H1 (cell line): ENCODE data around the gene FLT3. TPM values are rescaled to one million over a fixed set of nuclear protein-coding genes. Genes with fewer than 3 reads are reported as not detected.

Experiments used
- CTCF ChIA-PET: fragments of 300-600 bp; sonication (Branson Sonifier 250); formaldehyde crosslinking; loops from one replicate; lab custom pipeline; 2021; ENCODE audit not compliant: partially characterized antibody; lab: Charles Lee
- POLR2A ChIA-PET: fragments of 300-600 bp; sonication (Branson Sonifier 250); formaldehyde crosslinking; loops from one replicate; lab custom pipeline; 2021; ENCODE audit warnings: inconsistent platforms; ENCODE audit not compliant: partially characterized antibody; lab: Charles Lee
- DNase-seq, 2 experiments: peaks; one replicate each; pipeline versions ENCODE4 v3.0.0 to v3.0.0-alpha.2; 2010 to 2022; ENCODE audit warnings: low spot score in 2 of 2, low read depth in 1 of 2, mixed read lengths in 1 of 2
- FAIRE-seq: peaks from 2 replicates; lab custom pipeline; 2011; peaks lifted over from hg19 to GRCh38; lab: Jason Lieb, UNC
- H2AFZ ChIP-seq: 2 replicates; pipeline ENCODE4 v1.8.1; 2012; ENCODE audit warnings: low read length, inconsistent platforms
- H2AK5ac ChIP-seq: 2 replicates; pipeline ENCODE4 v1.6.1; 2013; ENCODE audit warnings: low read depth, low read length
- H2BK120ac ChIP-seq: replicated peaks from 2 replicates; pipeline ENCODE3; 2013; ENCODE audit warnings: low read depth, low read length, inconsistent platforms
- H2BK12ac ChIP-seq: 2 replicates; pipeline ENCODE4 v1.6.1; 2013; ENCODE audit warnings: low read depth, low read length
- H2BK15ac ChIP-seq: 2 replicates; pipeline ENCODE4 v1.6.1; 2013; ENCODE audit warnings: low read length
- H2BK20ac ChIP-seq: 2 replicates; pipeline ENCODE4 v1.6.1; 2013; ENCODE audit warnings: low read length
- H2BK5ac ChIP-seq: 2 replicates; pipeline ENCODE4 v1.6.1; 2013; ENCODE audit warnings: low read depth, low read length
- H3K14ac ChIP-seq: 2 replicates; pipeline ENCODE4 v1.6.1; 2013; ENCODE audit warnings: inconsistent platforms; ENCODE audit not compliant: insufficient read length
- H3K18ac ChIP-seq: 2 replicates; pipeline ENCODE4 v1.6.1; 2013; ENCODE audit warnings: low read length; ENCODE audit errors: extremely low read depth
- H3K23ac ChIP-seq: 2 replicates; pipeline ENCODE4 v1.6.1; 2013; ENCODE audit warnings: inconsistent platforms; ENCODE audit not compliant: insufficient read length
- H3K23me2 ChIP-seq: 2 replicates; pipeline ENCODE4 v1.6.1; 2013; ENCODE audit warnings: low read depth, low read length
- H3K27ac ChIP-seq: 2 replicates; pipeline ENCODE4 v1.6.1; 2011; ENCODE audit warnings: low read depth, low read length, inconsistent platforms
- H3K27me3 ChIP-seq, 4 experiments: replicated peaks in 1 of 4; 1 replicate in 1 of 4; 2 replicates in 3 of 4; pipeline versions ENCODE4 v1.6.1 to v1.8.1; 2011 to 2013; ENCODE audit warnings: low read length in 3 of 4, mild to moderate bottlenecking in 3 of 4, inconsistent platforms in 2 of 4, mixed read lengths in 2 of 4, moderate library complexity in 1 of 4; ENCODE audit not compliant: control insufficient read depth in 3 of 4, insufficient read depth in 3 of 4; ENCODE audit errors: extremely low read depth in 1 of 4
- H3K36me3 ChIP-seq, 4 experiments: 2 replicates each; pipeline versions ENCODE4 v1.6.1 to v1.8.1; 2011 to 2013; ENCODE audit warnings: mild to moderate bottlenecking in 4 of 4, low read length in 3 of 4, moderate library complexity in 2 of 4, control low read depth in 1 of 4, inconsistent platforms in 1 of 4; ENCODE audit not compliant: insufficient read depth in 4 of 4, control insufficient read depth in 2 of 4
- H3K4ac ChIP-seq: replicated peaks from 2 replicates; pipeline ENCODE3; 2013; ENCODE audit warnings: low read length, low read depth, mixed read lengths, inconsistent platforms; ENCODE audit not compliant: insufficient read length
- H3K4me1 ChIP-seq, 4 experiments: replicated peaks in 1 of 4; 1 replicate in 1 of 4; 2 replicates in 3 of 4; pipeline versions ENCODE4 v1.6.1 to v1.8.1; 2011 to 2013; ENCODE audit warnings: low read length in 3 of 4, inconsistent platforms in 2 of 4, mixed read lengths in 1 of 4; ENCODE audit not compliant: insufficient read depth in 4 of 4, control insufficient read depth in 3 of 4
- H3K4me2 ChIP-seq, 2 experiments: 2 replicates each; pipeline versions ENCODE4 v1.6.1 to v1.8.1; 2011 to 2013; ENCODE audit warnings: low read depth in 2 of 2, low read length in 2 of 2, control low read depth in 1 of 2, inconsistent platforms in 1 of 2, mild to moderate bottlenecking in 1 of 2; ENCODE audit not compliant: insufficient read depth in 1 of 2
- H3K4me3 ChIP-seq, 4 experiments: fragments of 200-600, 300-600 bp in 1 of 4; sonication (generic), shearing (Covaris generic), sonication (Bioruptor Twin) in 1 of 4; 2 replicates each; pipeline versions ENCODE4 v1.5.1 to v1.8.1; 2011 to 2016; ENCODE audit warnings: low read length in 4 of 4, low read depth in 3 of 4, control low read depth in 2 of 4, inconsistent platforms in 2 of 4, mild to moderate bottlenecking in 2 of 4, mixed read lengths in 1 of 4, moderate library complexity in 1 of 4; ENCODE audit not compliant: insufficient read depth in 2 of 4; ENCODE audit errors: extremely low read depth in 1 of 4
- H3K56ac ChIP-seq: replicated peaks from 2 replicates; pipeline ENCODE3; 2013; ENCODE audit warnings: low read depth, mild to moderate bottlenecking, mixed read lengths, low read length, inconsistent platforms; ENCODE audit not compliant: insufficient read length
- H3K79me1 ChIP-seq: 2 replicates; pipeline ENCODE4 v1.6.1; 2013; ENCODE audit warnings: low read depth, low read length, control low read depth
- H3K79me2 ChIP-seq, 2 experiments: 2 replicates each; pipeline versions ENCODE4 v1.6.1 to v1.8.1; 2012 to 2013; ENCODE audit warnings: low read length in 2 of 2, mild to moderate bottlenecking in 2 of 2, inconsistent platforms in 1 of 2; ENCODE audit not compliant: insufficient read depth in 2 of 2, control insufficient read depth in 1 of 2
- H3K9ac ChIP-seq, 4 experiments: replicated peaks in 1 of 4; 1 replicate in 1 of 4; 2 replicates in 3 of 4; pipeline versions ENCODE4 v1.6.1 to v1.8.1; 2011 to 2013; ENCODE audit warnings: low read depth in 3 of 4, low read length in 3 of 4, control low read depth in 2 of 4, mild to moderate bottlenecking in 2 of 4, moderate library complexity in 2 of 4, inconsistent platforms in 1 of 4; ENCODE audit errors: extremely low read depth in 1 of 4
- H3K9me3 ChIP-seq, 2 experiments: 2 replicates each; pipeline versions ENCODE4 v1.6.1 to v1.8.1; 2012 to 2013; ENCODE audit warnings: mild to moderate bottlenecking in 2 of 2, moderate library complexity in 2 of 2, control low read depth in 1 of 2, inconsistent platforms in 1 of 2, low read depth in 1 of 2, low read length in 1 of 2, mixed read lengths in 1 of 2; ENCODE audit not compliant: insufficient read depth in 2 of 2
- H4K20me1 ChIP-seq, 2 experiments: replicated peaks in 1 of 2; 2 replicates each; pipeline versions ENCODE3 to v1.8.1; 2011 to 2013; ENCODE audit warnings: inconsistent platforms in 2 of 2, low read length in 2 of 2, mild to moderate bottlenecking in 1 of 2; ENCODE audit not compliant: insufficient read depth in 2 of 2, control insufficient read depth in 1 of 2
- H4K5ac ChIP-seq: 2 replicates; pipeline ENCODE4 v1.6.1; 2013; ENCODE audit warnings: low read length, low read depth, mixed read lengths, inconsistent platforms; ENCODE audit not compliant: insufficient read length
- H4K8ac ChIP-seq: 2 replicates; pipeline ENCODE4 v1.8.0; 2013; ENCODE audit warnings: mild to moderate bottlenecking, moderate library complexity, low read length, inconsistent platforms; ENCODE audit not compliant: insufficient read depth; ENCODE audit errors: extremely low read depth
- H4K91ac ChIP-seq: replicated peaks from 2 replicates; pipeline ENCODE3; 2013; ENCODE audit warnings: low read length, mixed read lengths, inconsistent platforms; ENCODE audit not compliant: insufficient read length
- CHD1 ChIP-seq: IDR thresholded peaks from 2 replicates; pipeline ENCODE4 v1.6.1; 2012; ENCODE audit warnings: low read depth, low read length, improper control_type of control experiment
- CHD2 ChIP-seq: IDR thresholded peaks from 2 replicates; pipeline ENCODE4 v1.6.1; 2012; ENCODE audit warnings: low read length, improper control_type of control experiment
- EZH2 ChIP-seq: fragments of 200-600 bp; sonication (generic); IDR thresholded peaks from 2 replicates; pipeline ENCODE4 v1.7.1; 2012; ENCODE audit warnings: low read depth, mild to moderate bottlenecking, moderate library complexity, low read length, inconsistent platforms; ENCODE audit not compliant: severe bottlenecking
- GABPA ChIP-seq: IDR thresholded peaks from 2 replicates; pipeline ENCODE4 v1.6.1; 2011; ENCODE audit warnings: mild to moderate bottlenecking, low read length, moderate library complexity, borderline replicate concordance; ENCODE audit not compliant: insufficient read depth
- HDAC2 ChIP-seq, 2 experiments: fragments of 300-600 bp in 1 of 2; sonication (generic) in 1 of 2; IDR thresholded peaks; 2 replicates each; pipeline ENCODE4 v1.6.1; 2011 to 2012; ENCODE audit warnings: low read depth in 2 of 2, low read length in 2 of 2, mild to moderate bottlenecking in 2 of 2, moderate library complexity in 2 of 2, borderline replicate concordance in 1 of 2, inconsistent platforms in 1 of 2
- KDM1A ChIP-seq: fragments of 200-600, 300-600 bp; sonication (generic); IDR thresholded peaks from 2 replicates; pipeline ENCODE4 v1.7.1; 2016; ENCODE audit warnings: mild to moderate bottlenecking, low read length, borderline replicate concordance
- KDM4A ChIP-seq: IDR thresholded peaks from one replicate; pipeline ENCODE4 v1.7.1; 2012; ENCODE audit warnings: low read depth, mild to moderate bottlenecking, moderate library complexity, low read length, inconsistent platforms; ENCODE audit not compliant: severe bottlenecking
- POLR2A ChIP-seq, 2 experiments: IDR thresholded peaks; 1 replicate in 1 of 2; 2 replicates in 1 of 2; pipeline ENCODE4 v1.6.1; 2011; ENCODE audit warnings: low read depth in 2 of 2, low read length in 2 of 2, mild to moderate bottlenecking in 2 of 2; ENCODE audit errors: control extremely low read depth in 1 of 2
- RFX5 ChIP-seq: IDR thresholded peaks from 2 replicates; pipeline ENCODE4 v1.6.1; 2011; ENCODE audit warnings: low read depth, low read length, improper control_type of control experiment, borderline replicate concordance
- RXRA ChIP-seq: IDR thresholded peaks from 2 replicates; pipeline ENCODE4 v1.6.1; 2011; ENCODE audit warnings: low read depth, mild to moderate bottlenecking, low read length, moderate library complexity; ENCODE audit not compliant: insufficient read depth
- SAP30 ChIP-seq: fragments of 300-600 bp; sonication (generic); IDR thresholded peaks from 2 replicates; pipeline ENCODE4 v1.7.1; 2012; ENCODE audit warnings: low read length, moderate library complexity, mild to moderate bottlenecking, inconsistent platforms; ENCODE audit not compliant: insufficient read depth, insufficient replicate concordance
- SIRT6 ChIP-seq: IDR thresholded peaks from one replicate; pipeline ENCODE4 v1.7.1; 2012; ENCODE audit warnings: low read length, inconsistent platforms
- SUZ12 ChIP-seq: fragments of 200-600 bp; sonication (generic); IDR thresholded peaks from 2 replicates; pipeline ENCODE4 v1.6.1; 2012; ENCODE audit warnings: mild to moderate bottlenecking, inconsistent platforms, low read length, moderate library complexity, mixed read lengths
- TCF12 ChIP-seq: IDR thresholded peaks from 2 replicates; pipeline ENCODE4 v1.6.1; 2011; ENCODE audit warnings: low read depth, mild to moderate bottlenecking, low read length
- WGBS, 2 experiments: shearing (Covaris generic) in 1 of 2; methylation state at CpG; one replicate each; pipeline versions ENCODE4 v1.1.6 to v1.1.7; 2013 to 2015; ENCODE audit warnings: low lambda C conversion rate in 2 of 2, mixed read lengths in 2 of 2, inconsistent platforms in 1 of 2, low coverage in 1 of 2, missing lambda C conversion rate in 1 of 2; ENCODE audit not compliant: insufficient replicate concordance in 2 of 2, insufficient coverage in 1 of 2, insufficient read length in 1 of 2; ENCODE audit errors: extremely low coverage in 1 of 2, missing lambda C conversion rate in 1 of 2; 5-methylcytosine and 5-hydroxymethylcytosine counted together
- polyA plus RNA-seq, 7 experiments: library from polyadenylated mRNA; depleted of rRNA in 3 of 7; stranded (reverse) in 5 of 7; unstranded in 2 of 7; fragments of >200 nt in 5 of 7; fragments of 200-250 nt in 2 of 7; gene quantifications; 1 replicate in 5 of 7; 2 replicates in 1 of 7; 4 replicates in 1 of 7; pipeline versions ENCODE4 v1.2.1 to v1.2.3, GENCODE V29; 2011 to 2013; ENCODE audit warnings: missing spikeins in 2 of 7, mixed read lengths in 2 of 7
- total RNA-seq: library from RNA; stranded (reverse); fragmentation: NEBNext Ultra II Directional; extraction: Animal tissue kit (Norgen Biotek cat#: 25700); gene quantifications from 2 replicates; pipeline ENCODE4 v1.2.1, GENCODE V29; 2021

FLT3 gene
- total and polyA plus RNA-seq, 2 of the 8 experiments (the other 6 are each of a cell fraction or from before 2014, with no cell fraction given): 0.44 to 0.71 TPM

GRCh38 chr13:27973291-27973690, 127.1 kb downstream of the FLT3 start:
- CTCF ChIA-PET: interaction anchor here (0.7 to 20.5 kb wide), 8 partner anchors 5 to 177 kb away, joined by 3 to 283 read pairs (median 6); partner anchors contain the start of genes CDX2 and URAD
- H3K27ac ChIP-seq: no peak overlapping the region
- TF ChIP-seq CHD2 (no peak), SAP30 (no peak), HDAC2 (IDR thresholded peaks at IDR 0.05; ENCODE audit: borderline replicate concordance in 1 of 2, low read depth in 2 of 2, low read length in 2 of 2) (no peak), RFX5 (no peak), KDM4A (no peak), KDM1A (no peak), RXRA (no peak), POLR2A (IDR thresholded peaks at IDR 0.05; ENCODE audit: control extremely low read depth in 1 of 2, low read depth in 2 of 2, low read length in 2 of 2) (no peak), SUZ12 (peak; percentile 39), EZH2 (peak; percentile 48), TCF12 (no peak), GABPA (no peak), SIRT6 (no peak), CHD1 (no peak)

More at GRCh38 chr13:27973291-27973690, 127.1 kb downstream of the FLT3 start:
- H3K18ac ChIP-seq: no peak overlapping the region
- peaks cover 5 to 44% (median 26%) of the 10 kb centered on the region in 4 experiments for H3K4me1 ChIP-seq
- no peak overlapping the region for H4K5ac ChIP-seq
- no peak overlapping the region for H2BK5ac ChIP-seq
- no peak overlapping the region for H2BK120ac ChIP-seq
- H2AFZ ChIP-seq: no peak overlapping the region
- no peak overlapping the region for H3K4me3 ChIP-seq
- no peak for DNase-seq
- H3K14ac ChIP-seq: no peak overlapping the region
- no peaks in the 10 kb centered on the region for H3K79me1 ChIP-seq
- H3K4ac ChIP-seq: no peak overlapping the region
- H3K27me3 ChIP-seq: peaks cover 94 to 100% (median 99%) of the 10 kb centered on the region in 4 experiments
- H4K8ac ChIP-seq: no peak overlapping the region
- no peak overlapping the region for H2AK5ac ChIP-seq
- no peak overlapping the region for H2BK12ac ChIP-seq
- no peak overlapping the region for H2BK15ac ChIP-seq
- peaks cover 7% of the 10 kb centered on the region; the same call in 1 of the 2 replicates for H3K23me2 ChIP-seq
- peaks cover 15 to 37% of the 10 kb centered on the region in 2 experiments for H4K20me1 ChIP-seq
- H3K79me2 ChIP-seq: no peaks in the 10 kb centered on the region
- no peak overlapping the region for H3K56ac ChIP-seq
- H3K9me3 ChIP-seq: no peaks in the 10 kb centered on the region
- H3K4me2 ChIP-seq: no peak overlapping the region
- POLR2A ChIA-PET: interaction anchor here (0.6 to 1.6 kb wide), 2 partner anchors 19 to 1108 kb away, joined by 3 to 4 read pairs; no protein-coding TSS in a partner anchor
- H4K91ac ChIP-seq: no peak overlapping the region
- H3K36me3 ChIP-seq: peaks cover 0 to 14% (median 0%) of the 10 kb centered on the region in 4 experiments; a peak in 1 of 8 replicates
- no peak overlapping the region for H3K23ac ChIP-seq
- H3K9ac ChIP-seq: no peak overlapping the region
- H2BK20ac ChIP-seq: no peak overlapping the region
- WGBS, 2 experiments: 38% methylated on average over 5 of the region's 5 CpGs; no CpG with 5 or more reads in 1 of the 2 experiments
- no peak for FAIRE-seq
